ENCODE measurements around the gene CYP26C1.
A peak's percentile ranks its signal among the peaks of the same experiment; 100 is the strongest.

CYP26C1 gene

DNA sequence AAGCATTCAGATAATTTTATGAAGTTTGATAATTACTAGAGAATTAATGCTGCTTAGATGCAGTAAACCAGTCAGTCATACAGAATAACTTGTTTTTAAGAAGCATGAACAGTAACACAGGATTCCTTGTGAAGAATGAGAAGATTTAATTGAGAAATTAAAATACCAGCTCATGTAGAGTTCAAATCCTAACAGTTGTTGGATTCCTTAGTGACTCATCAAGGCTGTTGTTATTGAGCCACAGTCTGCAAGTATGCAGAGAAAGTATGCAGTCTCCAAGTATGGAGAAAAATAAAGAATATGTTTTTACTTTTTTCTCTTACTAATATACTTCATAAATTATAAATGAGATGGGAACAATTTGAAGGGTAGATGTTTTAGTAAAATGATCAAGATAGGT, 30.2 kb upstream of the CYP26C1 start:
- TF ChIP-seq, protein P1, sequence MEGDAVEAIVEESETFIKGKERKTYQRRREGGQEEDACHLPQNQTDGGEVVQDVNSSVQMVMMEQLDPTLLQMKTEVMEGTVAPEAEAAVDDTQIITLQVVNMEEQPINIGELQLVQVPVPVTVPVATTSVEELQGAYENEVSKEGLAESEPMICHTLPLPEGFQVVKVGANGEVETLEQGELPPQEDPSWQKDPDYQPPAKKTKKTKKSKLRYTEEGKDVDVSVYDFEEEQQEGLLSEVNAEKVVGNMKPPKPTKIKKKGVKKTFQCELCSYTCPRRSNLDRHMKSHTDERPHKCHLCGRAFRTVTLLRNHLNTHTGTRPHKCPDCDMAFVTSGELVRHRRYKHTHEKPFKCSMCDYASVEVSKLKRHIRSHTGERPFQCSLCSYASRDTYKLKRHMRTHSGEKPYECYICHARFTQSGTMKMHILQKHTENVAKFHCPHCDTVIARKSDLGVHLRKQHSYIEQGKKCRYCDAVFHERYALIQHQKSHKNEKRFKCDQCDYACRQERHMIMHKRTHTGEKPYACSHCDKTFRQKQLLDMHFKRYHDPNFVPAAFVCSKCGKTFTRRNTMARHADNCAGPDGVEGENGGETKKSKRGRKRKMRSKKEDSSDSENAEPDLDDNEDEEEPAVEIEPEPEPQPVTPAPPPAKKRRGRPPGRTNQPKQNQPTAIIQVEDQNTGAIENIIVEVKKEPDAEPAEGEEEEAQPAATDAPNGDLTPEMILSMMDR (conservative IDR thresholded peaks at IDR 0.05; ENCODE audit: control insufficient read depth, insufficient read depth, low read depth, low read length) = no peak
- peak; percentile 69 for DNase-seq (ENCODE audit: low read depth)
- H3K4me3 ChIP-seq (ENCODE audit: control insufficient read depth, low read depth, low read length) = no peak overlapping the region

DNA sequence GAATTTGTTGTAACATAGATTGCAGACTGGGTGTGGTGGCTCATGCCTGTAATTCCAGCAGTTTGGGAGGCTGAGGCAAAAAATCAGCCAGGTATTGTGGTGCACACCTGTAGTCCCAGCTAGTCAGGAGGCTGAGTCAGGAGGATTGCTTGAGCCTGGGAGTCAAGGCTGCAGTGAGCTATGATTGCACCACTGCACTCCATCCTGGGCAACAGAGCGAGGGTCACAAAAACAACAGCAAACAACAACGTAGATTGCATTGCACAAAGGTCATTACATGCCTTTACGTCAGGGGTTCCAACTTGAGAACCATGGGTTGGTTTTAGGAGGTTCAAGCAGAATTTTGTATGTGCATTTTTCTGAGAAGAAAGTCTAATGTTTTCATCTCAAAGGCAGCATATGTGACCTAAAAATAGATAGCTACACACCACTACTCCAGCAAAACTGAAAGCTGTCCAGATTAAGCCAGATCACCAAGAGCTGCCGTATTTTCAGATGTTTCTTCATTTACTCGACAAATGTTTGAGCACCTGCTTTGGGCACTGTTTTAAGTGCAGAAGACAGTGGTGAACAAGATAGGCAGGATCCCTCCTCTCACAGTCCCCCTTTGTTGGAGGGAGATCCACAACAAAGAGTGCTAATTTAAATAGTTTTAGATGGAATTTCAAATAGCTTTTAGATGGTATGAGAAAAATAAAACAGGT, 28.3 kb upstream of the CYP26C1 start:
- TF ChIP-seq, protein P1 (conservative IDR thresholded peaks at IDR 0.05; ENCODE audit: control insufficient read depth, insufficient read depth, low read depth, low read length) = no peak
- no peak for DNase-seq (ENCODE audit: low read depth)

DNA sequence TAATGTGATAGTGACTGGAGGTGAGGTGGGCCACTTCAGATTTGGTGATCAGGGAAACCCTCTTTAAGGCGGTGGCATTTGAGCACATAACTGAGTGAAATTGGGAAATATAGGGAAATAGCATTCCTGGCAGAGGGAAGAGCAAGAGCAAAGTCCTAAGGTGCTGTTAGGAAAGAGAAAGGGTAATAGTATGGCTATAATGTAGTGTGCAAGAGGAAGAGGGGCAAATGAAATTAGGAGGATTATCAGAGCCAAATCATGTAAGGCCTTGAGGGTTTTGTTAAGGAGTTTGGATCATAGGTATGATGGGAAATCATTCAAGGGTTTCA, 27.8 kb upstream of the CYP26C1 start:
- TF ChIP-seq, protein P1 (conservative IDR thresholded peaks at IDR 0.05; ENCODE audit: control insufficient read depth, insufficient read depth, low read depth, low read length) = no peak
- no peak overlapping the region for H3K4me3 ChIP-seq (ENCODE audit: control insufficient read depth, low read depth, low read length)
- no peak for DNase-seq (ENCODE audit: low read depth)

More for the DNA sequence above, 28.3 kb upstream of the CYP26C1 start:
- no peak overlapping the region for H3K4me3 ChIP-seq (ENCODE audit: control insufficient read depth, low read depth, low read length)

DNA sequence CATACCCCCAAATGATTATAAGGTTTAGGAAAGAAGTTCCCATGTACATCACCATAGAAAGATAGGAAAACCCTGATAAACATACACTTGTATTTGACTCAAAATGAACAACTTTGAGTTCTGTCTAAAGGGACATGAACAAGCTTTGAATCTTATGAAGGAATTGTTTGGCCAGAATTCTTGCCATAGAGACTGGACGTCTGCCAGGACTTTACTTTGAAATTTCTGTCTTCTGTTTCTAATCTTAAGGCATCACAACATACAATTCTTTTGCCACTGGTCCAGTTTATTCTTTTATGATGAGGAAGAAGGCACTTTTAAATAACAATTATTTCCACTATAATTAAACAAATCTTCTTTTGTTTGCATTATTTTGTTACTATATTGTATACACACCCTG, 26.2 kb upstream of the CYP26C1 start:
- TF ChIP-seq, protein P1 (conservative IDR thresholded peaks at IDR 0.05; ENCODE audit: control insufficient read depth, insufficient read depth, low read depth, low read length) = no peak
- DNase-seq (ENCODE audit: low read depth) = no peak
- H3K4me3 ChIP-seq (ENCODE audit: control insufficient read depth, low read depth, low read length) = no peak overlapping the region

DNA sequence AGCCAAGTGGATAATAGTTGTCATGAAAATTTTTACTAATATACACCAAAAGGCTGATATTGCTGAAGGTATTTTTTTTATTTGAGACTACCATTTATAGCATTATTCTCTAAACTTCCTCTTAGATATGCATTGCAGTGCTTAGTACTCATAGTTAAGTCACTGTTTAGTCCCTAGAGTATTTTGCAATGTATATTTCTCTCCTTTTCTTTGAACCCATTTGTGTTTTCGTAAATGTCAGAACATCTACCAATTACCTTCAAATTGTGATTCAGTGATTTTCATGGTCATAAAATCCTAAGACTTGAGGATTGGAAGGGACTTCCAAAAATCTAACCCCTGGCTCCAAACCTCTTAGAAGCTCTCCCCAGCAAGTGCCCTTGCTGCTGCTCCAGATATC, 21.5 kb upstream of the CYP26C1 start:
- TF ChIP-seq, protein P1 (conservative IDR thresholded peaks at IDR 0.05; ENCODE audit: control insufficient read depth, insufficient read depth, low read depth, low read length) = no peak
- peak; percentile 53 for DNase-seq (ENCODE audit: low read depth)
- H3K4me3 ChIP-seq (ENCODE audit: control insufficient read depth, low read depth, low read length) = no peak overlapping the region

DNA sequence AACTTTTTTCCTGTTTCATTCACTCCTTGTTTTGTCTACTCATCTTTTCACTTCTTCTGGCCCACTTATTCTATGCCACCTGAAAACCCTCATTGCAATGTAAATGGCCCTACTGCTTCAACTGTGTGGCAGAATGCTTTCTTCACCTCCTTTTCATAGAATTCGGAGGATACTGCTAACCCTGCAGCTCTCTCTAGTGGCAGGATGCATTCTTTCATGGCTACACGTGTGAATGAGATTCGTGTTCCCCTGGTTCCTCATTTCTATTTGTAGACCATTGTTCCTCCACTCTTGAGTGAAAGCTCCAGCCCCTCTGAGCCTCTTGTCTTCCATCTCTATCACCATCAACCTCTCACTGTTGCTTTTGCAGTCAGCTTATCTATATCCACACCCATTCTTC, 20.9 kb upstream of the CYP26C1 start:
- TF ChIP-seq, protein P1 (conservative IDR thresholded peaks at IDR 0.05; ENCODE audit: control insufficient read depth, insufficient read depth, low read depth, low read length) = peak; percentile 76
- no peak overlapping the region for H3K4me3 ChIP-seq (ENCODE audit: control insufficient read depth, low read depth, low read length)
- peak; percentile 52 for DNase-seq (ENCODE audit: low read depth)

DNA sequence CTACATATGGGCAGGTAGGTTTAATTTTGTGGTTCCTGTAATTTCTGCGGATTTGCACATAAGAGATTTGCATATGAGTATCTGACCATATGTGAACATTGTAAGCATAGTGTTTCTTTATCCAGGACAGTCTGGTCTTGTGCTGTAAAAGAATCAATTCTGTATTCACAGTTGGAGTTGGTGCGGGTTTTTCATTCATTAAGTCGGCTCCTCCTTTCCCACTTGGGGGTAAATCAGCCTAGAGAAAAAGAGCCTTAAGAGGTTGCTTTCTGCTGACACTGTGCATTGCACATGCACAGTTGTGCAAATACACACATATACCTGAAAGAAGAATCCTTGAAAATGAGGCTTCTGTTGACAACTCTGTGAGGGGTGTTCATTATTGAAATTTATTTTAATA, 6.1 kb upstream of the CYP26C1 start:
- no peak for DNase-seq (ENCODE audit: low read depth)
- TF ChIP-seq, protein P1 (conservative IDR thresholded peaks at IDR 0.05; ENCODE audit: control insufficient read depth, insufficient read depth, low read depth, low read length) = no peak
- H3K4me3 ChIP-seq (ENCODE audit: control insufficient read depth, low read depth, low read length) = no peak overlapping the region

Measured in fibroblast of mammary gland (primary cell).